ENCODE measurements around the gene LRRK1. TPM values are rescaled to one million over a fixed set of nuclear protein-coding genes. Genes with fewer than 3 reads are reported as not detected.
A peak's percentile ranks its signal among the peaks of the same experiment; 100 is the strongest.

The LRRK1 gene
- total RNA-seq, 1 donor from 2014 or later: 2.4 TPM

DNA sequence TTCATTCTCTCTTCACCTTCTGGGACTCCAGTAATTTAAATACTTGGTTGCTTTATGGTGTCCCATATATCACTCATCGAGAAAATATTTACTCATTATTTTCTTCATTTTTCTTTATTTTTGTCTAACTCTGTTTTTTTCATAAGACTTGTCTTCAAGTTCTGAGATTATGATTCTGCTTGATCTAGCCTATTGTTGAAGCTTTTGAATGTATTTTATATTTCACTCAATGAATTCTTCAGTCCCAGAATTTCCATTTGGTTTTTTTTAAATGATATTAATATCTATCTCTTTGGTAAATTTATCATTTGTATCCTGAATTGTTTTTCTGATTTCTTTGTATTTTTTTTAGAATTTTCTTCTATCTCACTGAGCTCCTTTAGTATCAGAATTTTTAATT is 117.0 kb downstream of the LRRK1 start:
- Mint-ChIP-seq H3K9me3 (peaks cover 22% of the 10 kb centered on the region), H3K4me1 (ENCODE audit: low read depth) (peaks cover 11% of the 10 kb centered on the region), H3K27me3 (ENCODE audit: low read depth) (peaks cover 49% of the 10 kb centered on the region), H3K4me3 (ENCODE audit: low read depth) (no peak overlapping the region), H3K27ac (no peak overlapping the region), H3K36me3 (ENCODE audit: low read depth) (no peaks in the 10 kb centered on the region)
- intact Hi-C loops (cut with micrococcal nuclease): no loop called here
- DNase-seq (ENCODE audit: low spot score): no peak

DNA sequence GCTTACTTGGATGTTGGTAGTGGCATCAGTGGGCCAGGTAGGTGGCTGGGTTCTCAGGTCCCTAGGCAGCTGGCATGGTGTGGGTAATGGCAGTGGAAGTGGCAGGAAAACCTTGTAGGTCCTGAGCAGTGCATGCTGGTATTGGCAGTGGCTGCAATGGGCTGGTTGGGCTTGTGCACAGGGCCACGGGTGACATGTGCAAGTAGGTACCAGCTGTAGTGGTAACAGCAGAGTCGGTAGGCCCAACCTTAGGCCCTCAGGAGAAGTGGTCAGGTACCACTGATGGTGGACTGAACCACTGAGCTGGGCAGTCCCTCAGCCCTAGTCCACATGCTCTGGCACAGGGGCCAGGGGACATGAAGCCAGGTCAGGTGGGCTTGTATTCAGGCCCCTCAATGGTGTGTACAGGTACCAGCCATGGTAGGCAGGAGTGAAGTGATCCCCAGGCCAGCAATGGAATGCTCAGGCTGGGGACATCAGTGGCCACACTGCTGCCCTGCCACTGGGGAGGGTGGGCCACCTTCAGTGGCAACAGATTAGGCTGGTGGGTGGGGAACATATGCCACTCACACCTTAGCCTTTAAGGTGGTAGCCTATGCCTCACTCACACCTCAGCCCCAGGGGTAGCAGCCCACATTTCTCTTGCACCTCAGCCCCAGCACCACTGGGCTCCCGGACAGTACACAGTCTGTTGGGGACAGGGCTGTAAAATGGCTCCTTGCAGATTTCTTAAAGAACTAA is 118.1 kb downstream of the LRRK1 start:
- no peak for DNase-seq (ENCODE audit: low spot score)
- H3K27me3 Mint-ChIP-seq (ENCODE audit: low read depth): peaks cover 53% of the 10 kb centered on the region
- H3K36me3 Mint-ChIP-seq (ENCODE audit: low read depth): no peaks in the 10 kb centered on the region
- H3K27ac Mint-ChIP-seq: no peak overlapping the region
- intact Hi-C loops (cut with micrococcal nuclease): no loop called here
- peaks cover 11% of the 10 kb centered on the region for H3K4me1 Mint-ChIP-seq (ENCODE audit: low read depth)
- H3K9me3 Mint-ChIP-seq: peaks cover 22% of the 10 kb centered on the region
- H3K4me3 Mint-ChIP-seq (ENCODE audit: low read depth): no peak overlapping the region

DNA sequence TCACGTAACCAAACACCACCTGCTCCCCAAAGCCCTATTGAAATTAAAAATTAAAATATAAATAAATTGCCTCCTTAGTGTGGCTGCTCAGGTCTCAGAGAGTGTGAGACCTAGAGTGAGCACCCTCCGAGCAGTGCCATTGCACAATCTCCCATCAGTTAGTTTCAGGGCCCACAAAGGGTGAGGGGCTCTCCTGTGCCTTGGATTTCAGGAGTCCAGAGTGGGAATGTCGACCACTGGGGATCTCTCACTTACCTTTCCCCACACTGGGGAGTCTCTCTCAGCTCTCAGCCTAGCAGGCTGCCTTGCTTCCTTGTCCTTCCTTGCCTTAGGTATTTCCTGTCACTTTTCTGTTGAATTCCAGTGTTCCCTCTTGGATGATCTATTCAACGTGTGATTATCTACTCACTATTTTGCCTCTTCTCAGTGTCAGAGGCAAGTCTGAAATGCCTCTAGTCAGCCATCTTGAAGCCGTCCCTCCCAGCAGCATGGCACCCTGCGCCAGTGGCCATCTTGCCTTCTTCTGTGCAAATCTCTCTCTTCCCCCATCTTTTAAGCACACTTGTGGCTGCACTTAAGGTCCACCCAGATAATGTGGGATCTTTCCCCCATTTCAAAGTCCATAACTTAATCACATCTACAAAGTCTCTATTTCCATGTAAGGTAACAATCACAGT is 119.3 kb downstream of the LRRK1 start:
- no peak overlapping the region for H3K27ac Mint-ChIP-seq
- intact Hi-C loops (cut with micrococcal nuclease): no loop called here
- peaks cover 22% of the 10 kb centered on the region for H3K9me3 Mint-ChIP-seq
- H3K27me3 Mint-ChIP-seq (ENCODE audit: low read depth): peaks cover 55% of the 10 kb centered on the region
- DNase-seq (ENCODE audit: low spot score): no peak
- H3K4me3 Mint-ChIP-seq (ENCODE audit: low read depth): no peak overlapping the region
- no peaks in the 10 kb centered on the region for H3K36me3 Mint-ChIP-seq (ENCODE audit: low read depth)
- H3K4me1 Mint-ChIP-seq (ENCODE audit: low read depth): peaks cover 8% of the 10 kb centered on the region

DNA sequence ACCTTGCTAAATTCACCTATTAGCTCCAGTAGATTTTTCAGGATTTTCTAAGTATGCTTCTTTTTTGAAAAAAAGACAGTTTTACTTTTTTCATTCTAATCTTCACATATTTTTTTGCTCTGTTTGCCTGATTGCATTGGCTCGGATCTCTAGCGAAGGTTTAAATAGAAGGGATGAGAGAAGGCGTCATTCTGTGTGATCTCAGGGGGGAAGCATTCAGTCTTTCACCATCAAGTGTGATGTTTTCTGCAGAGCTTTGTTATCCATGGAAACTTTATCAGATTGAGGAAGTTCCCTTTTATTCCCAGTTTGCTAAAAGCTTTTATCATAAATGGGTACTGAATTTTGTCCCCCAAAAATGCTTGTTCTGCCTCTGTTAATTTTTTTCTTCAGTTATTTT is 120.3 kb downstream of the LRRK1 start:
- H3K36me3 Mint-ChIP-seq (ENCODE audit: low read depth): no peaks in the 10 kb centered on the region
- H3K9me3 Mint-ChIP-seq: peaks cover 22% of the 10 kb centered on the region
- peaks cover 50% of the 10 kb centered on the region for H3K27me3 Mint-ChIP-seq (ENCODE audit: low read depth)
- intact Hi-C loops (cut with micrococcal nuclease): no loop called here
- H3K4me3 Mint-ChIP-seq (ENCODE audit: low read depth): no peak overlapping the region
- H3K27ac Mint-ChIP-seq: no peak overlapping the region
- peaks cover 5% of the 10 kb centered on the region for H3K4me1 Mint-ChIP-seq (ENCODE audit: low read depth)
- no peak for DNase-seq (ENCODE audit: low spot score)

DNA sequence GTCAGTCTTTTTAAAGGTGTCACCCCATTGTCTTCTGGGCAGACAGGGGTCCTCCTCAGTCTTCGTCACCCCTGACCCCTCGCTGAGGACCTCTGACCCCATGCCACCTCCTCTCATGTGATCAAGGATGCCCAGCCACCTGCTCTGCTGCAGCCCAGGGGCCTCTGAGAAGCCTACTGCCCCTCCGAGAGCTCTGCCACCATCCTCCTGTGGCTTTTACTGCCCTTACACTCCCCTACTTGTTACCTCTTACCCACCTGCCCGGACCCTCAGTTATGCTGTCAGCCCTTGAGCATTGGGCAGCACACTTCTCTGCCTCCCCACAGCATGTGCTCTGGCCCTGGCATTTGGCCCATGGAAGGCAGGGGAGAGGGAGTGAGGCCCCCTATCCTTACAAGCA is 123.2 kb downstream of the LRRK1 start:
- peak; percentile 5 for DNase-seq (ENCODE audit: low spot score)
- Mint-ChIP-seq H3K9me3 (no peaks in the 10 kb centered on the region), H3K27me3 (ENCODE audit: low read depth) (peaks cover 31% of the 10 kb centered on the region), H3K27ac (no peak overlapping the region), H3K36me3 (ENCODE audit: low read depth) (no peaks in the 10 kb centered on the region), H3K4me1 (ENCODE audit: low read depth) (no peaks in the 10 kb centered on the region), H3K4me3 (ENCODE audit: low read depth) (no peak overlapping the region)
- intact Hi-C loops (cut with micrococcal nuclease): no loop called here

DNA sequence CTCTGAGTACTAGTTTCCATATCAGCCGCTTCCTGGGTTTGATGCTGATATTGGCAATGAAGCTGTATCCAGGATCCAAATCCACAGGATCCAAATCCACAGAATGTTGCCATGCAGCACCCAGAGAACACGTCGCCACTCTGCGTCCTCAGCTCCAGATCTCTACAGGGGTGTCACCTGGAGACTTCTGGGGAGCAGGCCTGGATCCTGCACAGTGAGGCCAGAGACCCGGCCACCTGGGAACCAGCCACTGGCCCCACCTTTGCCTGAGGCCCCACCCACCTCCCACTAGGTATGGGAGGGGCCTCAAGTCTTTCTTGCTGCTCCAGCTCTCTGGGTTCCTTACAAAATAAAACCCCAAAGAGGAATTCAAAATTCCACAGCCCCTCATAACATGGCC is 123.9 kb downstream of the LRRK1 start:
- no peaks in the 10 kb centered on the region for H3K4me1 Mint-ChIP-seq (ENCODE audit: low read depth)
- no peak overlapping the region for H3K27ac Mint-ChIP-seq
- H3K27me3 Mint-ChIP-seq (ENCODE audit: low read depth): peaks cover 31% of the 10 kb centered on the region
- no peaks in the 10 kb centered on the region for H3K9me3 Mint-ChIP-seq
- H3K36me3 Mint-ChIP-seq (ENCODE audit: low read depth): no peaks in the 10 kb centered on the region
- intact Hi-C loops (cut with micrococcal nuclease): no loop called here
- DNase-seq (ENCODE audit: low spot score): no peak
- no peak overlapping the region for H3K4me3 Mint-ChIP-seq (ENCODE audit: low read depth)

DNA sequence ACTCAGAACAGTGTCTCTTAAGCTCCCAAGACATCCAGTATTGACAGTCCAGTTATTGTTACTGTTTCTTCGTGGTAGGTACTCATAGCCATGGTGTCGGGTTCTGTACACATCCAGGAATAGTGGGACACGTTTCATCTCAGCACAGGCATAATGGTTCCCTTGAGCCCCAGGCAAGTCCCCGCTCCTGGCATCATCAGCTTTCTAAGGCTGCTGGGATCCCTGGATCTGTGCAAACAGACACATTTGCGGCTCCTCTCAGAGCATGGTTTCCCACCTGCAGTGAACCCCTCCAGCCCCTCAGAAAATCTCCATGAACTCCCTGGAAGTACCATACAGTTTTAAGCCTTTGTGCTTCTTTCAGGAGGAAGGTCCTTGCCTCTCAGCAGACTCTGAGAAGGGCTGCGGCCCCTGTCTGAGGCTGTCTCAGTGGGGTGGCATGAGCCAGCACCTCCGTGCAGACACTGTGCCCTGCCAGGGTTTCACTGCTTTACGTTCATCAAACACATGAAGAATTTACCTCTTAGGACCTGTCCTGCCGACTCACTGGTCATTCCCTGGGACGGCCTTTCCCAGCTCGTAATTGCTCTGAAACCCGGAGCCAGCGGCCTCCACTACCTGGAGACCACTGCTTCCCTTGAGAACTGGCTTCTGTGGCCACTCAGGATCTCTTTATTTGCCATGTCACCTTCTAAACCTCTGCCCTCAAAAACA is 124.9 kb downstream of the LRRK1 start:
- H3K36me3 Mint-ChIP-seq (ENCODE audit: low read depth): no peaks in the 10 kb centered on the region
- no peak for DNase-seq (ENCODE audit: low spot score)
- H3K27ac Mint-ChIP-seq: no peak overlapping the region
- H3K4me3 Mint-ChIP-seq (ENCODE audit: low read depth): no peak overlapping the region
- H3K9me3 Mint-ChIP-seq: no peaks in the 10 kb centered on the region
- intact Hi-C loops (cut with micrococcal nuclease): no loop called here
- H3K4me1 Mint-ChIP-seq (ENCODE audit: low read depth): no peaks in the 10 kb centered on the region
- H3K27me3 Mint-ChIP-seq (ENCODE audit: low read depth): peaks cover 26% of the 10 kb centered on the region

DNA sequence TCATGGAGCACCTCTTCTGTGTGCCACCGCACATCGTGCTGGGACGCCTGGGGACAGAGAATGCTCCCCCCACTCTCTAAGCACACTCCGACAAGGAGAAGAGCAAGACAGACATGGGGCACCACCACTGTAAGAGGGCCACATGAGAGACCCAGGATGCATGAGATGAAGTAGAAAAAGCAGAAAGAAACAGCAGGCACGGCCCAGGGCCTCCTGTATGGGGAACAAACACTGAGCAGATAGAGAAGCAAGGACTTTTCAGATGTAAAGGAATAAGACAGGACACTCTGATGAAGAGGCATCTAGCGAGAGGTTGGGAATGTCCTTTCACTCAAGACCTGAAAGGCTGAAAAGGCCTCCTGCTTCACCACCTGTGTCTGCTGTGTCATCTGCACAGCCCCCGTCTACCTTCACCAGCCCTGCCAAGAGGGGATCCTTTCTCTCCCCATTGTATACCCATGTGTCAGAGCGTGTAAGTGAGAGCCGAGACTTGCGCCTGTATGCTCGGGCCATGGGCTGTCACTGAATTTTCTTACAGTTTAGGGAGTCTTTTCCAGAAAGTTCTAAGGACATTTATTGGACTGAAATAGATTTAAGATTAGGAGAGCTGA is 125.6 kb downstream of the LRRK1 start:
- peaks cover 20% of the 10 kb centered on the region for H3K27me3 Mint-ChIP-seq (ENCODE audit: low read depth)
- H3K4me3 Mint-ChIP-seq (ENCODE audit: low read depth): no peak overlapping the region
- intact Hi-C loops (cut with micrococcal nuclease): no loop called here
- H3K36me3 Mint-ChIP-seq (ENCODE audit: low read depth): no peaks in the 10 kb centered on the region
- H3K9me3 Mint-ChIP-seq: no peaks in the 10 kb centered on the region
- no peak for DNase-seq (ENCODE audit: low spot score)
- H3K27ac Mint-ChIP-seq: no peak overlapping the region
- no peaks in the 10 kb centered on the region for H3K4me1 Mint-ChIP-seq (ENCODE audit: low read depth)

DNA sequence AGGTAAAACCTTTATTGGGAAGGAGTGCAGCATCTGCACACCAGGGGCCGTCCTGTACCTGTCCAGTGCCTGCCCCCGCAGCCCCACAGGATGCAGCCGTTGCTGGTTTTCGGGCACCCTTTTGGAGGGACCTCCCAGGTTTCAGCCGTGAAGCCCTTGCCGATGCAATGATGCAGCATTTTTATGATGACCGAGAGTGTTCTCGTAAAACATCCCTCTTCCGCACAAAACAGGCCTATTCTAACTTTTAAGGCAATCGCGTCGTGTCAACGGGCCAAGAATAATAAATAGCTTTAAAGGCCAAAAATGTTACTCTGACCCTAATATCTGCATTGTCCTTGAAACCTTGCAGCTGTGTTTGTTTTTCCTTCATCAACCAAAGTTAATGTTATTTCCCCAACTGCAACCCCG is 126.1 kb downstream of the LRRK1 start:
- intact Hi-C loops (cut with micrococcal nuclease): no loop called here
- H3K9me3 Mint-ChIP-seq: no peaks in the 10 kb centered on the region
- no peaks in the 10 kb centered on the region for H3K36me3 Mint-ChIP-seq (ENCODE audit: low read depth)
- H3K27ac Mint-ChIP-seq: no peak overlapping the region
- DNase-seq (ENCODE audit: low spot score): no peak
- H3K27me3 Mint-ChIP-seq (ENCODE audit: low read depth): peaks cover 17% of the 10 kb centered on the region
- H3K4me3 Mint-ChIP-seq (ENCODE audit: low read depth): no peak overlapping the region
- H3K4me1 Mint-ChIP-seq (ENCODE audit: low read depth): no peaks in the 10 kb centered on the region

DNA sequence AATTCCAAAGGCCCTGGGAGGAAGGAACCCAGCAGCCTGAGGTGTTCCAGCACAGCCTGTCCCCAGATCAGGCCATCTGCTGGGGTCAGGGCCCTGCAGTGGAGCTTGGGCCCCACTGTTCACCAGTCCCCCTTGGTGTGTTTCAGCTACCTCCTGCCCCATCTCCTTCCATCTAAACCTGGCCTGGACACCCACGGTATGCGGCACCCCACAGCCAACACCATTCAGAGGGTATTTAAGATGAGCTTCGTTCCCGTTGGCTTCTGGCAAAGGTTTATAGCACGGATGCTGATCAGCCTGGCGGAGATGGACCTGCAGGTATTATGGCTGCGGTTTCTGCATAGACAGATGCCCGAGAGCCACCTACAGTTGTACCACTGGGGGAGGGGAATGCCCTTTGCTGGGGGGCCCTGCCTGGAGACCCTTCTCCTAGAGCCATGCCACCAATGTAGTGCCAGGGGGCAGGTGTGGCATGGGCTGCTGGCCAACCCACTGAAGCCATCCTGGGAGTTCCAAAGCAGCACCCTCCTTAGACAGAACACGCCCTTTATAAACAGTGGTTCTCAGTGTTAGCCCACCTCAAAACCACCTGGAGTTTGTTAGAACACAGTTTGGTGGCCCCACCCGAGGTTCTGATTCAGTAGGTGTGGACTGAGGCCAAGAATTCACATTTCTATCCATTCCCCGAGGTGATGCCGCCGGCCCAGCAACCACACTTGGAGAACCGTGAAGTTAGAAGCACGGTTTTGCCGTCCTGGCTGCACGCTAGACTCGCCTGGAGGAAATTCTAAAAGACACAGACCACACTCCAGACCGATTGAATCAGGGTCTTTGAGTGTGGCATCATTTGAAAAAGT is 126.9 kb downstream of the LRRK1 start:
- intact Hi-C loops (cut with micrococcal nuclease): no loop called here
- no peaks in the 10 kb centered on the region for H3K4me1 Mint-ChIP-seq (ENCODE audit: low read depth)
- no peak for DNase-seq (ENCODE audit: low spot score)
- H3K27me3 Mint-ChIP-seq (ENCODE audit: low read depth): peaks cover 10% of the 10 kb centered on the region
- no peak overlapping the region for H3K4me3 Mint-ChIP-seq (ENCODE audit: low read depth)
- no peak overlapping the region for H3K27ac Mint-ChIP-seq
- H3K9me3 Mint-ChIP-seq: no peaks in the 10 kb centered on the region
- no peaks in the 10 kb centered on the region for H3K36me3 Mint-ChIP-seq (ENCODE audit: low read depth)

DNA sequence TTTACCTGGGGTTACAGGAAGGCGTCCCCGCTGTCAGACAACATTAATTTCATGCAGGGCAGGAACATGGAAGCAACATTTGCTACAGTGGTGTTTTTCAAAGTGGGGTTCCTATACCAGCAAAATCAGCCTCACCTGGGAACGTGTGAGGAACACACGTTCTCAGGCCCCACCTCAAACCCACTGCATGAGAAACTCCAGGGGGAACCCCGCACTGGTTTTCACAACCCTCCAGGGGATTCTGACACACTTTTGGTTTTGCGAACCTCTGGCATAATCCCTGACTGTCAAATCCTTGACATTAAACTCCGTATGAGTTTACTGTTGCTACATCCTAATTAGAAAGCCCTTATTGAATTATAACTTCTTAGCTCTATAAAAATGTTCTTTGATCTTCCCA is 127.7 kb downstream of the LRRK1 start:
- Mint-ChIP-seq H3K36me3 (ENCODE audit: low read depth) (no peaks in the 10 kb centered on the region), H3K4me3 (ENCODE audit: low read depth) (no peak overlapping the region), H3K9me3 (no peaks in the 10 kb centered on the region), H3K4me1 (ENCODE audit: low read depth) (no peaks in the 10 kb centered on the region), H3K27me3 (ENCODE audit: low read depth) (peaks cover 4% of the 10 kb centered on the region), H3K27ac (no peak overlapping the region)
- intact Hi-C loops (cut with micrococcal nuclease): no loop called here
- DNase-seq (ENCODE audit: low spot score): no peak

DNA sequence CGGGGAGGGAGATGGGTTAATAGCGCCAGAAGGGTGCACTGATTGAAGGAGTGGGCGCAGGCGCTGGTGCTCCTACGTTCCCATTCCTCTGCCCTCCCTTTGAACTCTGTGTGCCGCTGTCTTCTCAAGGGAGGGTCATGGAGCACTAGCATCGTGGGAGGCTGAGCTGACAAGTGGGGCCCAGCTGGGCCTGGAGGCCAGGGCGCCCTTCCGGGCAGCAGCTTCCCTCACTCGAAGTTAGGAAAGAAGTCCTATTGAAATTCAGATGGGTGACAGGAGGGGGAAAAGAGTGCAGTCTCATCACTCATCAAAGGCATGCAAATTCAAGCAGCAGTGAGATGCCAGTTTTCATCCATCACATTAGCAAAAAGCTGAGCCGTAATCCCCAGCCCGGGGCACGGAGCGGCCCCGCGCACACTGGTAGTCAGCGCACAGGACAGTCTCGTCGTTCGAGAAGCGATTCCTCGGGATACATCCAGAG is 128.2 kb downstream of the LRRK1 start:
- Mint-ChIP-seq H3K9me3 (no peaks in the 10 kb centered on the region), H3K4me1 (ENCODE audit: low read depth) (no peaks in the 10 kb centered on the region), H3K4me3 (ENCODE audit: low read depth) (no peak overlapping the region), H3K27ac (no peak overlapping the region), H3K36me3 (ENCODE audit: low read depth) (no peaks in the 10 kb centered on the region), H3K27me3 (ENCODE audit: low read depth) (peaks cover 3% of the 10 kb centered on the region)
- intact Hi-C loops (cut with micrococcal nuclease): no loop called here
- no peak for DNase-seq (ENCODE audit: low spot score)
